AG04449 (cell line): ENCODE data around the gene DNAH5.

Experiments
- CTCF ChIA-PET: fragments of 350-600 bp; formaldehyde crosslinking; extraction: SDS; loops from one replicate; lab custom pipeline; 2021; ENCODE audit warnings: antibody characterized with exemption; lab: Yijun Ruan, JAX
- POLR2A ChIA-PET: fragments of 400-600, 350-600 bp; formaldehyde crosslinking; extraction: SDS; loops from one replicate; lab custom pipeline; 2020; ENCODE audit warnings: antibody characterized with exemption, inconsistent platforms; lab: Yijun Ruan, JAX
- DNase-seq: peaks from one replicate; pipeline ENCODE4 v3.0.0-alpha.2; 2010; ENCODE audit warnings: low read depth, low spot score
- H3K4me3 ChIP-seq: 2 replicates; pipeline ENCODE4 v1.5.1; 2011; ENCODE audit warnings: low read depth, mild to moderate bottlenecking, control low read depth, low read length
- CTCF ChIP-seq: IDR thresholded peaks from one replicate; pipeline ENCODE4 v1.5.1; 2011; ENCODE audit warnings: mild to moderate bottlenecking, moderate library complexity, low read length, control low read depth, inconsistent platforms; ENCODE audit not compliant: insufficient read depth; ENCODE audit errors: missing control alignments

The DNAH5 gene

GRCh38 chr5:13860146-13860545, 84.3 kb downstream of the DNAH5 start:
- H3K4me3 ChIP-seq: no peak overlapping the region
- POLR2A ChIA-PET: no interaction called here
- CTCF ChIA-PET: no interaction called here
- no peak for DNase-seq
- TF ChIP-seq CTCF: no peak

GRCh38 chr5:13859270-13860065, 85.0 kb downstream of the DNAH5 start:
- no peak for DNase-seq
- POLR2A ChIA-PET: no interaction called here

GRCh38 chr5:13843175-13843846, 101.2 kb downstream of the DNAH5 start:
- POLR2A ChIA-PET: no interaction called here
- H3K4me3 ChIP-seq: no peak overlapping the region
- CTCF ChIA-PET: no interaction called here
- TF ChIP-seq CTCF: no peak
- no peak for DNase-seq

More at GRCh38 chr5:13859270-13860065, 85.0 kb downstream of the DNAH5 start:
- H3K4me3 ChIP-seq: no peak overlapping the region
- CTCF ChIA-PET: no interaction called here
- TF ChIP-seq CTCF: no peak

GRCh38 chr5:13833440-13833839, 111.0 kb downstream of the DNAH5 start:
- CTCF ChIA-PET: no interaction called here
- H3K4me3 ChIP-seq: no peak overlapping the region
- DNase-seq: no peak
- TF ChIP-seq CTCF: no peak
- POLR2A ChIA-PET: no interaction called here

GRCh38 chr5:13831351-13831750, 113.1 kb downstream of the DNAH5 start:
- ChIA-PET POLR2A (no interaction called here), CTCF (no interaction called here)
- no peak for DNase-seq
- TF ChIP-seq CTCF: no peak
- H3K4me3 ChIP-seq: no peak overlapping the region

GRCh38 chr5:13830536-13830935, 114.0 kb downstream of the DNAH5 start:
- POLR2A ChIA-PET: no interaction called here
- CTCF ChIA-PET: no interaction called here
- no peak for DNase-seq

More at GRCh38 chr5:13830536-13830935, 114.0 kb downstream of the DNAH5 start:
- TF ChIP-seq CTCF: no peak
- no peak overlapping the region for H3K4me3 ChIP-seq
